Activated CD4-positive, alpha-beta T cell treated with anti-CD3 and anti-CD28 coated beads for 24 hours (primary cell): ENCODE results near the gene AGBL5.

Source experiments
- DNase-seq, 2 donors: peaks; one replicate each; pipeline ENCODE4 v3.0.0-alpha.2; 2020; ENCODE audit warnings: low read depth in 2 of 2

AGBL5 gene

DNA sequence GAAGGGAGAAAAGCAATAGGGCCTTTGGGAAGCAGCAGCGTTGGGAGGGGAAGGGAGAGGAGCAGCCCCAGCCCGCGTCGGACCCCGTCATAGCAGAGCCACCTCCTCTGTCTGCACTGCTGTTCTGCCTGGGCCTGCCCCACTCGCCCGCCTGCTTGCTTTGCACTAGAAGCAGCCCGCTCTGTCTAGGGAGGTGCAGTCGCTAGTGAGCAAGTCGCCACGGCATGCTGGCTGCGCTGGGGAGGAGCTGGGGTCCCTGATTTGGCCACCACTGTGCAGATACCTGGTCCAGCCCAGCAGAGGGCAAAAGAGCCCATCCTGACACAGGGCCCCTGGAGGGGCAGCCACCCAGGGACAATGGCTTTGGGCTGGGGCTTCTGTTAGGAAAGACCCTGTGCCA is 26.7 kb upstream of the AGBL5 start:
- no peak for DNase-seq

DNA sequence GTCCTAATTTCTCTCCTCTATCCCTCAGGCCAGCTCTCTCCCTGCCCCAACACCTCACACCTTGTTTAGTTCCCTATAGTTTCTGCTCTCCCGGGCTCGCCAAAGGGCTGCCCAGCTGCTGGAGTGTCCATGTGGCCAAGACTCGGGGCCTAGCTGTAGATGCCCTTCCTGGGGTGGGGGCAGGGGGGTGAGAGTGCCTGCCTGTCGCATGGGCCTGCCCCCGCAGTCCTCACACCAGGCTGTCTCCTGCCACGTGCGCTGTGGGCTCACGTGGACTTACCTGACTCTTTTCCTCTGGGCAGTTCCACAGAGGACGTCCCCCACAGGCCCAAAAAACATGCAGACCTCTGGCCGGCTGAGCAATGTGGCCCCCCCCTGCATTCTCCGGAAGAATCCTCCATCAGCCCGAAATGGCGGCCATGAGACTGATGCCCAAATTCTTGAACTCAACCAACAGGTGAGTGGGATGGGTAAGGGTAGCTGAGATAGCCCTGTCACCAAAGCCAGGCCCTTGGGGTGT is 26.1 kb upstream of the AGBL5 start:
- DNase-seq, result no peak

DNA sequence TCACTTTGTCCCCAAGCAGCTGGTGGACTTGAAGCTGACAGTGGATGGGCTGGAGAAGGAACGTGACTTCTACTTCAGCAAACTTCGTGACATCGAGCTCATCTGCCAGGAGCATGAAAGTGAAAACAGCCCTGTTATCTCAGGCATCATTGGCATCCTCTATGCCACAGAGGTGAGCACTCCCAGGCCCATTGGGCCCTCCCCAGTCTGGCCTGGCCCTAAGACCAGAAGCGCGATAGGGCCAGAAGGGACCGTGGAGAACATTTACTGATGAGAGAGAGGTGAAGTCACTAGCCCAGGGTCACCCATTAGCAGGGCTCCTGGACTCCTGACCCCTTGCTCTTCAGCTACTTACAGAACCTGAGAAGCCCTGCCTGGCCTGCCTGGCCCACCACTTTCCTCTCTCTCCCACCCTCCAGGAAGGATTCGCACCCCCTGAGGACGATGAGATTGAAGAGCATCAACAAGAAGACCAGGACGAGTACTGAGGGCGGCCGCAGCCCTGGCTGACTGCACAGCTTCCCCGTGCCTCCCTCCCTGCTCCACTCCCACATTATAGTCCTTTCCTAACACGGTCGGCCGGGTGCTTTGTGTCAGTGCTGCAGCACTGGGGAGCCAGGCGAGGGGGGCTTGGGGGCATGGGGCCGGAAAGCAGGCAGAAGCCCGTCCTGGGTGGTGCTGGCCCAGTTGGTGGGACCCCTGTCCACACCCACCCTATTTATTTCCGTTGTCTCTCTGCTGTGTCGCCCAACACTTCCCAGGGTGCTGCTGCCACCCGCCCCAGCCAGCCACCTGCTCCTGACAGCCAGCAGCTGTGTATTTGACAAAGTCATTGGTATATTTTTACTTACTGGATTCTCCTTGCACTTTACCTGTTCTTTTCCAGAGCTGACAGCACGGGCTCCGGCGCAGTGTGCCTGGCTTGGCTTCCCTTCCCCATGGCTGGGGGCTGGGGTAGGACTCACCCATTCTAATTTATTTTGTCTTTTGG is 25.3 kb upstream of the AGBL5 start:
- no peak for DNase-seq

- DNase-seq, result no peak
These were observed 24.2 kb upstream of the AGBL5 start for GRCh38 chr2:27027211-27027651.

DNA sequence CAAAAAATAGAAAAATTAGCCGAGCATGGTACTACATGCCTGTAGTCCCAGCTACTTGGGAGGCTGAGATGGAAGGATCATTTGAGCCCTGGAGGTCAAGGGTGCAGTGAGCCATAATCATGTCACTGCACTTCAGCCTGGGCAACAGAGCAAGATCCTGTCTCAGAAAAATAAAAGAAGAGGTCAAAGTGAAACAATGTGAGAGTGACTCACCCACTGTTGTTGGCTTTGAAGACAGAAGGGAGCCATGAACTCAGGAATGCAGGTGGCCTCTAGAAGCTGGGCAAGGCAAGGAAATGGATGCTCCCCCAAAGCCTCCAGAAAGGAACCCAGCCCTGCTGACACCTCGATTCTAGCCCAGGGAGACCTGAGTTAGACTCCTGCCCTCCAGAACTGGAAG is 22.4 kb upstream of the AGBL5 start:
- DNase-seq, result no peak

- DNase-seq, result peak; percentile 70 to 71
These were observed 18.8 kb upstream of the AGBL5 start, which contains the start of gene TMEM214 for GRCh38 chr2:27032495-27033252. Gene TMEM214 (plus strand): TSS chr2:27032965. CDS start chr2:27033016, 51 bp downstream.

DNA sequence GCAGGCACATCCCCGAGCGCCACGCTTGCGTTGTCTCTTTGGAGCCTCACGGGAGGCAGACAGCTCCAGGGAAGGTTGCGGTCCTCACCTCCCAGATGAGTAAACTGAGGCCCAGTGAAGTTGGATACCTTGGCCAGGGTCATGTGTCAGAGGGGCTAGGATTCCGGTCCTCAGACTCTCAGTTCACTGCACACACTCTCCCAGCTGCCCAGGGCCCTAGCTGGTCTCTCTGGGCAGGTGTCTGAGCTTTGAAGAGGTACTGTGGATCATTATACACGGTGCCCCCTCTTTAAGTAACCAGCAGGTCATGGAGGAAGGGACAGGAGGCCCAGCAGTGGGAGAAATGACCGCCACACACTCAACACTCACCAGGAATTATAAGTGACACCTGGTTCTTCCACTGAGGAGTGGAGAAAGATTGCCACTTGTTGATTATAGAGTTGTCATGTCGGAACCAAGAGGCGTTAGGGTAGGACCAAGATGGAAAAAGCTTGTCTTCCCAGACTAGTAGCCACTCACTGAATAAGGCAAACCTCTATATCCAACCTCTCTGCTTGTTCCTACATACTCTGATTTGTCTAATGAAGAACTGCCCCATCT is 18.1 kb upstream of the AGBL5 start:
- DNase-seq, result no peak

DNA sequence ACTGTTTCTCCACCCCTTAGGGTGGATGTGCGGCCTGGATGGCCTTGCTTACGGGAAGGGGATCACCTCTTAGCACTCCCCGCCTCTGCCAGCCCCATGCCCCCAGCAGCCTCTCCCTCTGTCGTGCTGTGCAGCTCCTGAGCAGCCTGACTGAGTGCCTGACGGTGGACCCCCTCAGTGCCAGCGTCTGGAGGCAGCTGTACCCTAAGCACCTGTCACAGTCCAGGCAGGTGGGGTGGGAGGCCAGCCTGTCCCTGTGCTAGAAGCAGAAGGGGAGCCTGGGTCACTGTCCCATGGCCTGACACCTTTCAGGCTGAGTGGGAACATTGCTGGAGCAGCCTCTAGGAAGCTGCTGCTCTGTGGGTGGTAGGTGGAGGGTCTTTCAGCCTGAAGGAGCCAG is 13.5 kb upstream of the AGBL5 start:
- DNase-seq, result no peak

- DNase-seq, result no peak
These were observed 12.7 kb upstream of the AGBL5 start for GRCh38 chr2:27038631-27039339.

GRCh38 chr2:27039426-27039825 is 12.0 kb upstream of the AGBL5 start:
- DNase-seq, result no peak

DNA sequence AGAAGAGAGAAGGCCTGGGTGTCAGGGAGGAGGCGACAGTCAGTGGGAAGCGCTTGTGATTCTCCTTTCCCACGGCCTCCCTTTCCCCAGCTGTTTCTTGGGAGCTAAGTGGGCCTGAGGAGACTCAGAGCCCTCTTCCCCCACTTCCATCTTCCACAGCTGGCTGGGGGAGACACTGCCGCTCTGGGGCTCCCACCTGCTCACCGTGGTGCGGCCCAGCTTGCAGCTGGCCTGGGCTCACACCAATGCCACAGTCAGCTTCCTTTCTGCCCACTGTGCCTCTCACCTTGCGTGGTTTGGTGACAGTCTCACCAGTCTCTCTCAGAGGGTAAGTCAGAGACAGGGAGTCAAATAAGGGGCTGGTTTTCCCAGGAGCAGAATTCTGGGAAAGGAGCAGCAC is 11.6 kb upstream of the AGBL5 start:
- no peak for DNase-seq

GRCh38 chr2:27040282-27040681 is 11.2 kb upstream of the AGBL5 start:
- no peak for DNase-seq

DNA sequence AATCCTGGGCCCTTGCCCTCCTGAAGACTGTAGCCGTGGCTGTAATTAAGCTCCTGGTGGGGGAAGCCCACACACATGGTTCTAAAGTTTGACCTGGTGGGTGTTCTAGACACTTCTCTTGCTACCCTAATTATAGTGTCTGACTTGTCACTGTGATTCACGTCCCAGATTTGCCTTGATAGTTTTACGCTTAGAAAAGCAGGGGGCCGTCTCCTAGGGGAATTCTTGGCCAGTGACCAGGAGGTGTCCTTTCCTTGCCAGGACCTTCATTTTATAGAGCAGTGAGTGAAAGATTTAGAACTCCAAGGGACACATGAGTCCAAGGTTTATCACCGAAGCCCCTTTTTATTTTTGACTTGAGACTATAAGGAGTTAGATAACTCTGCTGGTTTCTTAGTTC is 9.7 kb upstream of the AGBL5 start:
- no peak for DNase-seq

- DNase-seq, result no peak
These were observed 9.3 kb upstream of the AGBL5 start for GRCh38 chr2:27042159-27042661.

DNA sequence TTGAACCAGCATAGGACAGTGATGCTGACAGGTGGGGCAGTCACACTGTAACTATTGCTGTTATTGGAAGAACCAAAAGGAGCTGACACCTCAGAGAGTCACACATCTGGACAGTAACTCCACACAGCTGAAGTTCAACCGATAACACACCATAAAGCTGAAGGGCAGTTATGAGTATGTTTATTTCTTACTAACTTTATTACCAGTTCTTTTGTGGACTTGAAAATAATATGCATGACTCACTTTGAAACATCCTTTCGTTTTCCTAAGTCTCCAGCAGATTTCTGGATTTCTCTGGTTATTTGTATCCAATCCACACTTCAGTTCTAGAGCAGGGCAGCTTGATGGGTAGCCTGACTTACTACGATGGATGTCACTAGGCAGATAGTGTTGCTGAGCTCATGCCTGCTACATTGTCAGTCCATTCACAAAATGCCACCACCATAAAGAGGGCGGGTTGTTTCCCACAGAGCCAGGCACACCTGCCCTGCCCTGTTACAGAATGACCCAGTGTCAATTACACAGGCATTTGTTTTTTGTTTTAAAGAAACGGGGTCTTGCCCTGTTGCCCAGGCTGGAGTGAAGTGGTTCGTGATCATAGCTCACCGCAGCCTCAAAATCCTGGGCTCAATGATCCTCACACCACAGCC is 8.4 kb upstream of the AGBL5 start:
- no peak for DNase-seq

GRCh38 chr2:27049422-27050280 is 1.8 kb upstream of the AGBL5 start:
- peak; percentile 52 to 62 for DNase-seq

GRCh38 chr2:27050281-27050995 is 1.0 kb upstream of the AGBL5 start:
- peak; percentile 88 to 89 for DNase-seq

- DNase-seq, result peak in 1 of 2 donors; percentile 27
These were observed 606 bp downstream of the AGBL5 start for GRCh38 chr2:27051902-27052645.
